ENCODE measurements around the gene TMEM106C.

Gene TMEM106C

DNA sequence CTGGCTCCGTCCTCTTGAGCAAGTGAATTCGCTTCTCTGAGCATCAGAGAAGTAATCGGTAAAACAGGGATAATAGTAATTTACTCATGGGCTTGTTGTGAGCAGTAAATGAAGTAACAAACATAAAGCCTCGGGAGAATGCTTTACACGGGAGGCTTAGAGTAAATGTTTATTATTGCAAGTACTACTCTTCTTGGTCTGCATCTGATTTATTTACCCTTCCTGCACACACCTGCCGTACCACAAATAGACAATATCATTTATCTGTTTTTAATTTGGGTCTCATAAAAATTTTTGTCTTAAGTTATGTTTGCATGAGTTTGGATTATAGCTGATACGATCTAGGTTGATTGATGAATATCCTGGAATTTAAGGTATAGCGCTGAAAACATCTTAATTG lies 48.7 kb downstream of the TMEM106C start:
- H3K36me3 ChIP-seq (ENCODE audit: control insufficient read depth in 1 of 2, insufficient read depth in 2 of 2, low read length in 2 of 2) = no peaks in the 10 kb centered on the region
- H3K27ac ChIP-seq (ENCODE audit: low read depth, low read length) = no peak overlapping the region
- H3K4me1 ChIP-seq (ENCODE audit: control insufficient read depth in 1 of 2, insufficient read depth in 2 of 2, low read length in 2 of 2) = peaks cover 5 to 6% of the 10 kb centered on the region in 2 donors
- no peak overlapping the region for H3K4me3 ChIP-seq (ENCODE audit: low read depth in 1 of 2, low read length in 2 of 2)
- H3K9ac ChIP-seq (ENCODE audit: low read depth in 1 of 2, low read length in 2 of 2) = no peak overlapping the region
- no peaks in the 10 kb centered on the region for H3K9me3 ChIP-seq (ENCODE audit: control insufficient read depth in 1 of 2, low read length in 2 of 2)
- peaks cover 14 to 18% of the 10 kb centered on the region in 2 donors for H3K27me3 ChIP-seq (ENCODE audit: control insufficient read depth in 1 of 2, insufficient read depth in 2 of 2, low read length in 2 of 2)

GRCh38 chr12:48013287-48013686 lies 49.9 kb downstream of the TMEM106C start:
- no peak overlapping the region for H3K27ac ChIP-seq (ENCODE audit: low read depth, low read length)
- H3K9me3 ChIP-seq (ENCODE audit: control insufficient read depth in 1 of 2, low read length in 2 of 2) = no peaks in the 10 kb centered on the region
- H3K27me3 ChIP-seq (ENCODE audit: control insufficient read depth in 1 of 2, insufficient read depth in 2 of 2, low read length in 2 of 2) = peaks cover 10 to 13% of the 10 kb centered on the region in 2 donors
- H3K4me1 ChIP-seq (ENCODE audit: control insufficient read depth in 1 of 2, insufficient read depth in 2 of 2, low read length in 2 of 2) = peaks cover 5 to 8% of the 10 kb centered on the region in 2 donors
- H3K9ac ChIP-seq (ENCODE audit: low read depth in 1 of 2, low read length in 2 of 2) = no peak overlapping the region
- H3K36me3 ChIP-seq (ENCODE audit: control insufficient read depth in 1 of 2, insufficient read depth in 2 of 2, low read length in 2 of 2) = no peaks in the 10 kb centered on the region
- H3K4me3 ChIP-seq (ENCODE audit: low read depth in 1 of 2, low read length in 2 of 2) = no peak overlapping the region

DNA sequence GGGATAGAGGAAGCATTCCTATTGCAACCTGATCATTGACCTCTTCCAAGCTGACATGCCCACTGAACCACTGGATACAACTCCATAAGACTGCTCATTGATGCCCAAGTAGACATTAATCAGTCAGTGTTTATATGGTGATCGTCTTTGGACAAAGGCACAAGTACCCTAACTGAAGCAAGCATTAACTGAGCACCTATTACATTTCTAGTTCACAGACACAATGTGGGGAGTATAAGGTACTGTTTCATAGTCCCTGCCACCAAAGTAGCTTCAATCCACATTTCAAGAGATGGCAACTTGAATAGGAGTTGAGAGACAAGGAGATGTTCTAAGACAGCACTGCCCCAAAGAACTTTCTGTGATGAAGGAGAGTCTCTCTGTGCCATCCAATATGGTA lies 51.7 kb downstream of the TMEM106C start:
- Histone ChIP-seq H3K27ac (ENCODE audit: low read depth, low read length) (no peak overlapping the region), H3K4me1 (ENCODE audit: control insufficient read depth in 1 of 2, insufficient read depth in 2 of 2, low read length in 2 of 2) (peaks cover 5 to 8% of the 10 kb centered on the region in 2 donors), H3K27me3 (ENCODE audit: control insufficient read depth in 1 of 2, insufficient read depth in 2 of 2, low read length in 2 of 2) (peaks cover 0 to 3% of the 10 kb centered on the region in 2 donors), H3K9me3 (ENCODE audit: control insufficient read depth in 1 of 2, low read length in 2 of 2) (no peaks in the 10 kb centered on the region), H3K9ac (ENCODE audit: low read depth in 1 of 2, low read length in 2 of 2) (no peak overlapping the region), H3K36me3 (ENCODE audit: control insufficient read depth in 1 of 2, insufficient read depth in 2 of 2, low read length in 2 of 2) (no peaks in the 10 kb centered on the region), H3K4me3 (ENCODE audit: low read depth in 1 of 2, low read length in 2 of 2) (no peak overlapping the region)

DNA sequence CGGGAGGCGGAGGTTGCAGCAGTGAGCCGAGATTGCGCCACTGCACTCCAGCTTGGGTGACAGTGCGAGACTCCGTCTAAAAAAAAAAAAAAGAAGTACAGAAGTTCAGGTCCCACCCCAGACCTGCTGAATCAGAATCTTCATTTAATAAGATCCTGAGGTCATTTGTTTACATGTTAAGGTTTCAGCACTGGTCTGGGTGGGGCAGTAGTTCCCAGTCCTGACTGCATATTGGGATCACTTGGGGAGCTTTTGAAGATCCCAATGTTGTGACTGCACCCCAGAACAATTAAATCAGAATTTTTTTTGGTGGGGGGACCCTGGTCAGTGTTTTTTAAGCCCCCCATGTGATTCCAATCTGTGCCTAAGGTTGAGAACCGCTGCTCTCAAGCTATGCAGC lies 52.6 kb downstream of the TMEM106C start:
- no peak overlapping the region for H3K27ac ChIP-seq (ENCODE audit: low read depth, low read length)
- no peaks in the 10 kb centered on the region for H3K36me3 ChIP-seq (ENCODE audit: control insufficient read depth in 1 of 2, insufficient read depth in 2 of 2, low read length in 2 of 2)
- no peak overlapping the region for H3K4me3 ChIP-seq (ENCODE audit: low read depth in 1 of 2, low read length in 2 of 2)
- peaks cover 5 to 8% of the 10 kb centered on the region in 2 donors for H3K4me1 ChIP-seq (ENCODE audit: control insufficient read depth in 1 of 2, insufficient read depth in 2 of 2, low read length in 2 of 2)
- no peak overlapping the region for H3K9ac ChIP-seq (ENCODE audit: low read depth in 1 of 2, low read length in 2 of 2)
- no peaks in the 10 kb centered on the region for H3K9me3 ChIP-seq (ENCODE audit: control insufficient read depth in 1 of 2, low read length in 2 of 2)
- H3K27me3 ChIP-seq (ENCODE audit: control insufficient read depth in 1 of 2, insufficient read depth in 2 of 2, low read length in 2 of 2) = no peaks in the 10 kb centered on the region

DNA sequence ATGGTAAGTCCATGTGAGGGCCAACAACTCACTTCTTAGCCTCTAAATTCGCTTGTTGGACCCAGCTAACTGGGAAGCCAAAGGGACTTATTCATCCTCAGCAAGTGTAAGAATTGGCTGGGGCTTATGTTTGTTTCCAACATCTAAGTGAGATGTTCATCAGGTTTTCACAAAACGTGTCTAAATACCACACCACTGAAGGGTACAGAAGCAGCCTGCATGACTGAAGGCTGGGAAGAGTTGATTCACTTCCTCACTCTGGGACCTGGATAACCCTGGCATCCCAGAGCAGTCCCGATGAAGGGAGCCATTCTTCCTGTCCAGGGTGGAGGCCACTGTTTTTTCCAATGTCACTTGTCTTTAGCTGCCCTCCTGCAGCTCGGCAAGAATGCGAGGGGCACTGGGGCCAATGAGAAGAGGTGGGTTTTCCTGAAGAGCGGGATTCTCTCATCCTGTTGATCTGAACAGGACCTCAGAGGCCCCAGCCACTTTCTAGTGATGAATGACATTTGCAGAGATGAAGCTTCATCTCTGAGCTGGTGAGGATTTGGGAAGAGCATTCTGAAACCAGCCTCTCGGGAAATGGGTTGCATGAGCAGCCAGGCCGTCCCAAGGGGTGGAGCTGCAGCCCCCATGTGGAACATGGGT lies 53.1 kb downstream of the TMEM106C start:
- Histone ChIP-seq H3K36me3 (ENCODE audit: control insufficient read depth in 1 of 2, insufficient read depth in 2 of 2, low read length in 2 of 2) (no peaks in the 10 kb centered on the region), H3K4me1 (ENCODE audit: control insufficient read depth in 1 of 2, insufficient read depth in 2 of 2, low read length in 2 of 2) (peaks cover 5 to 8% of the 10 kb centered on the region in 2 donors), H3K9ac (ENCODE audit: low read depth in 1 of 2, low read length in 2 of 2) (no peak overlapping the region), H3K9me3 (ENCODE audit: control insufficient read depth in 1 of 2, low read length in 2 of 2) (no peaks in the 10 kb centered on the region), H3K27me3 (ENCODE audit: control insufficient read depth in 1 of 2, insufficient read depth in 2 of 2, low read length in 2 of 2) (no peaks in the 10 kb centered on the region), H3K4me3 (ENCODE audit: low read depth in 1 of 2, low read length in 2 of 2) (no peak overlapping the region), H3K27ac (ENCODE audit: low read depth, low read length) (no peak overlapping the region)

DNA sequence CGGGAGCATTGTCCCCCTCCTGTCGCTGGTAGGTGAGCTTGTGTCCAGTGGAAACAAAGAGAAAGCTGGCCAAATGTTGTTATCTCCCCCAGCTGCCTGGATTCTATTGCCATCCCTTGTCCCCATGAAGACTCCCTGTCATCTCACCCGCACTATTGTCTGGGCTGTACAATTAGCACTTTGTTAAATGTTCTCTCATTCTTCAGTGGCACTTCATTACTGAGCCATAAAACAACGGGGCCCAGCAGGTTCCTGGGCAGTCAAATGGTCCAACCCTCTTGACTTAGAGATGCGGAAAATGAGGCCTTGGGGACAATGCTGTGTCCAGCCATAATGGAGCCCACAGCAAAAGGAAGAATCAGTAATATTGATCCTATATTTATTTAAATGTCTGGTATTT lies 54.1 kb downstream of the TMEM106C start:
- H3K4me1 ChIP-seq (ENCODE audit: control insufficient read depth in 1 of 2, insufficient read depth in 2 of 2, low read length in 2 of 2) = peaks cover 8 to 12% of the 10 kb centered on the region in 2 donors
- no peak overlapping the region for H3K4me3 ChIP-seq (ENCODE audit: low read depth in 1 of 2, low read length in 2 of 2)
- no peak overlapping the region for H3K27ac ChIP-seq (ENCODE audit: low read depth, low read length)
- H3K9me3 ChIP-seq (ENCODE audit: control insufficient read depth in 1 of 2, low read length in 2 of 2) = no peaks in the 10 kb centered on the region
- H3K27me3 ChIP-seq (ENCODE audit: control insufficient read depth in 1 of 2, insufficient read depth in 2 of 2, low read length in 2 of 2) = no peaks in the 10 kb centered on the region
- H3K9ac ChIP-seq (ENCODE audit: low read depth in 1 of 2, low read length in 2 of 2) = no peak overlapping the region
- H3K36me3 ChIP-seq (ENCODE audit: control insufficient read depth in 1 of 2, insufficient read depth in 2 of 2, low read length in 2 of 2) = no peaks in the 10 kb centered on the region

GRCh38 chr12:48017921-48018617 lies 54.7 kb downstream of the TMEM106C start:
- no peaks in the 10 kb centered on the region for H3K27me3 ChIP-seq (ENCODE audit: control insufficient read depth in 1 of 2, insufficient read depth in 2 of 2, low read length in 2 of 2)
- H3K9me3 ChIP-seq (ENCODE audit: control insufficient read depth in 1 of 2, low read length in 2 of 2) = no peaks in the 10 kb centered on the region
- peaks cover 12% of the 10 kb centered on the region in 2 donors for H3K4me1 ChIP-seq (ENCODE audit: control insufficient read depth in 1 of 2, insufficient read depth in 2 of 2, low read length in 2 of 2)
- no peak overlapping the region for H3K9ac ChIP-seq (ENCODE audit: low read depth in 1 of 2, low read length in 2 of 2)
- H3K27ac ChIP-seq (ENCODE audit: low read depth, low read length) = no peak overlapping the region
- no peaks in the 10 kb centered on the region for H3K36me3 ChIP-seq (ENCODE audit: control insufficient read depth in 1 of 2, insufficient read depth in 2 of 2, low read length in 2 of 2)
- H3K4me3 ChIP-seq (ENCODE audit: low read depth in 1 of 2, low read length in 2 of 2) = no peak overlapping the region
